HG03066 (cell line): ENCODE results near the gene GPR135.

Experiments used
- ATAC-seq: cut with Tn5 transposase; IDR thresholded peaks from one replicate; pipeline ENCODE4 v1.9.1; 2021; ENCODE audit warnings: low read depth; ENCODE audit not compliant: unreplicated experiment

The GPR135 gene

GRCh38 chr14:59465316-59466135 is at the start of gene GPR135:
TSS of gene GPR135 (minus strand) at chr14:59465380. CDS start at chr14:59465226, 154 bp downstream.
- ATAC-seq: no peak

GRCh38 chr14:59511916-59512575 is 46.9 kb upstream of the GPR135 start:
- ATAC-seq: no peak

GRCh38 chr14:59510966-59511365 is 45.8 kb upstream of the GPR135 start:
- ATAC-seq: no peak

GRCh38 chr14:59510001-59510400 is 44.8 kb upstream of the GPR135 start:
- ATAC-seq: no peak

GRCh38 chr14:59509101-59509500 is 43.9 kb upstream of the GPR135 start:
- ATAC-seq: no peak

- no peak for ATAC-seq
These were observed 42.5 kb upstream of the GPR135 start for GRCh38 chr14:59507752-59508103.

GRCh38 chr14:59507063-59507751 is 42.0 kb upstream of the GPR135 start:
- ATAC-seq: peak; percentile 81

- ATAC-seq: no peak
These were observed 38.1 kb upstream of the GPR135 start for GRCh38 chr14:59503256-59503655.

- ATAC-seq: no peak
These were observed 35.6 kb upstream of the GPR135 start for GRCh38 chr14:59500732-59501131.

- no peak for ATAC-seq
These were observed 27.2 kb upstream of the GPR135 start for GRCh38 chr14:59492384-59492783.

- ATAC-seq: no peak
These were observed 25.6 kb upstream of the GPR135 start for GRCh38 chr14:59490756-59491155.

- peak; percentile 43 for ATAC-seq
These were observed 19.5 kb upstream of the GPR135 start for GRCh38 chr14:59484639-59485175.

- peak; percentile 79 for ATAC-seq
These were observed 18.8 kb upstream of the GPR135 start, which contains the start of the genes JKAMP and L3HYPDH for GRCh38 chr14:59483819-59484638. TSS of gene JKAMP (plus strand) at chr14:59484517. CDS start at chr14:59484590, 73 bp downstream. TSS of gene L3HYPDH (minus strand) at chr14:59484408. CDS start at chr14:59484316, 92 bp downstream.

- ATAC-seq: no peak
These were observed 18.2 kb upstream of the GPR135 start for GRCh38 chr14:59483363-59483762.

GRCh38 chr14:59482541-59483331 is 17.6 kb upstream of the GPR135 start:
- ATAC-seq: no peak

GRCh38 chr14:59481871-59482540 is 16.8 kb upstream of the GPR135 start:
- ATAC-seq: no peak

- no peak for ATAC-seq
These were observed 16.2 kb upstream of the GPR135 start for GRCh38 chr14:59481407-59481806.

GRCh38 chr14:59480166-59480565 is 15.0 kb upstream of the GPR135 start:
- ATAC-seq: no peak

GRCh38 chr14:59478540-59478939 is 13.4 kb upstream of the GPR135 start:
- ATAC-seq: no peak
